ENCODE measurements around the gene APOB. TPM values are rescaled to one million over a fixed set of nuclear protein-coding genes. Genes with fewer than 3 reads are reported as not detected.

The APOB gene
- total and polyA plus RNA-seq, 2 of the 13 experiments (the other 11 are each of a cell fraction or from before 2014, with no cell fraction given), result 1,569 to 2,515 TPM

- no peak; the same call in 1 of the 2 replicates for TF ChIP-seq MLX (CRISPR knock-in tag; IDR thresholded peaks at IDR 0.05)
- no peak for TF ChIP-seq HOXA3 (CRISPR knock-in tag; IDR thresholded peaks at IDR 0.05)
- no peak for TF ChIP-seq ZNF280B (CRISPR knock-in tag; IDR thresholded peaks at IDR 0.05; ENCODE audit: borderline replicate concordance)
- no peak for TF ChIP-seq ZNF503 (CRISPR knock-in tag; IDR thresholded peaks at IDR 0.05)
- no peak for TF ChIP-seq ZNF567 (CRISPR knock-in tag; IDR thresholded peaks at IDR 0.05; ENCODE audit: borderline replicate concordance)
- TF ChIP-seq ZNF256 (CRISPR knock-in tag; conservative IDR thresholded peaks at IDR 0.05), result no peak
- no peak for TF ChIP-seq ZNF687 (CRISPR knock-in tag; IDR thresholded peaks at IDR 0.05)
- TF ChIP-seq ZNF891 (CRISPR knock-in tag; IDR thresholded peaks at IDR 0.05), result no peak
- TF ChIP-seq HINFP (CRISPR knock-in tag; IDR thresholded peaks at IDR 0.05; ENCODE audit: low read depth), result 0 out of 2 replicates have a peak, but pooled peaks have one; percentile 38
- TF ChIP-seq TP53 (CRISPR knock-in tag; conservative IDR thresholded peaks at IDR 0.05), result no peak
- TF ChIP-seq ZNF253 (CRISPR knock-in tag; IDR thresholded peaks at IDR 0.05; ENCODE audit: borderline replicate concordance), result no peak
- TF ChIP-seq DMAP1 (CRISPR knock-in tag; IDR thresholded peaks at IDR 0.05), result no peak
- TF ChIP-seq ZNF746 (CRISPR knock-in tag; IDR thresholded peaks at IDR 0.05), result no peak
- no peak for TF ChIP-seq ZNF468 (CRISPR knock-in tag; IDR thresholded peaks at IDR 0.05)
- TF ChIP-seq ZNF83 (CRISPR knock-in tag; IDR thresholded peaks at IDR 0.05; ENCODE audit: borderline replicate concordance), result no peak
- TF ChIP-seq ZBTB37 (CRISPR knock-in tag; IDR thresholded peaks at IDR 0.05), result no peak
Observed at GRCh38 chr2:21020031-21020667, 23.7 kb downstream of the APOB start (continued).

Measured in HepG2 (cell line).